ENCODE measurements around the gene GRM7.

DNA sequence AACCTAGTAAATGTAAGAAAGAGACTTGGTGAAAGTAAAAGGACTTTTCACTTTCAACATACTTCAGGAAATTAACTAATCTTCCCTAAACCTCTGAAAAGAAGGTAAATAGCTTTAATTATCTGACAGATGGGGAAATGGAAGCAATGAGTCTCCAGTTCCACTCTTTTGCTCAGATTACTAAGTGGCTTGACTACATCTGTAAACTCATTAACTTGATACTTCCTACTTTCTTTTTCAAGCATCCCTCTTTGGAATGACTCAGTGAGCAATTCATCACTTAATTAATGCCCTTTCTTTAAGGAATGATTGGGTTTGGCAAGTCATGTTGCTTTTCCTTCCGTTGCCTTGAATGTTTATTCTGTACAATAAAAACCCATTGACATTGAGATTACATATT lies 234.2 kb downstream of the GRM7 start:
- TF ChIP-seq, protein P1, sequence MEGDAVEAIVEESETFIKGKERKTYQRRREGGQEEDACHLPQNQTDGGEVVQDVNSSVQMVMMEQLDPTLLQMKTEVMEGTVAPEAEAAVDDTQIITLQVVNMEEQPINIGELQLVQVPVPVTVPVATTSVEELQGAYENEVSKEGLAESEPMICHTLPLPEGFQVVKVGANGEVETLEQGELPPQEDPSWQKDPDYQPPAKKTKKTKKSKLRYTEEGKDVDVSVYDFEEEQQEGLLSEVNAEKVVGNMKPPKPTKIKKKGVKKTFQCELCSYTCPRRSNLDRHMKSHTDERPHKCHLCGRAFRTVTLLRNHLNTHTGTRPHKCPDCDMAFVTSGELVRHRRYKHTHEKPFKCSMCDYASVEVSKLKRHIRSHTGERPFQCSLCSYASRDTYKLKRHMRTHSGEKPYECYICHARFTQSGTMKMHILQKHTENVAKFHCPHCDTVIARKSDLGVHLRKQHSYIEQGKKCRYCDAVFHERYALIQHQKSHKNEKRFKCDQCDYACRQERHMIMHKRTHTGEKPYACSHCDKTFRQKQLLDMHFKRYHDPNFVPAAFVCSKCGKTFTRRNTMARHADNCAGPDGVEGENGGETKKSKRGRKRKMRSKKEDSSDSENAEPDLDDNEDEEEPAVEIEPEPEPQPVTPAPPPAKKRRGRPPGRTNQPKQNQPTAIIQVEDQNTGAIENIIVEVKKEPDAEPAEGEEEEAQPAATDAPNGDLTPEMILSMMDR (conservative IDR thresholded peaks at IDR 0.05; ENCODE audit: low read depth, low read length), result no peak
- no peak for TF ChIP-seq EZH2phosphoT487 (IDR thresholded peaks at IDR 0.05; ENCODE audit: borderline replicate concordance, low read length)
- no peak for TF ChIP-seq EZH2 (IDR thresholded peaks at IDR 0.05; ENCODE audit: low read length, unreplicated experiment)

Measured in PC-3 (cell line).